ENCODE results near the gene MRPL21. TPM values are rescaled to one million over a fixed set of nuclear protein-coding genes. Genes with fewer than 3 reads are reported as not detected.

Gene MRPL21
- total RNA-seq, result 49.4 to 52.8 TPM (median 52.5 TPM) in 3 replicates

DNA sequence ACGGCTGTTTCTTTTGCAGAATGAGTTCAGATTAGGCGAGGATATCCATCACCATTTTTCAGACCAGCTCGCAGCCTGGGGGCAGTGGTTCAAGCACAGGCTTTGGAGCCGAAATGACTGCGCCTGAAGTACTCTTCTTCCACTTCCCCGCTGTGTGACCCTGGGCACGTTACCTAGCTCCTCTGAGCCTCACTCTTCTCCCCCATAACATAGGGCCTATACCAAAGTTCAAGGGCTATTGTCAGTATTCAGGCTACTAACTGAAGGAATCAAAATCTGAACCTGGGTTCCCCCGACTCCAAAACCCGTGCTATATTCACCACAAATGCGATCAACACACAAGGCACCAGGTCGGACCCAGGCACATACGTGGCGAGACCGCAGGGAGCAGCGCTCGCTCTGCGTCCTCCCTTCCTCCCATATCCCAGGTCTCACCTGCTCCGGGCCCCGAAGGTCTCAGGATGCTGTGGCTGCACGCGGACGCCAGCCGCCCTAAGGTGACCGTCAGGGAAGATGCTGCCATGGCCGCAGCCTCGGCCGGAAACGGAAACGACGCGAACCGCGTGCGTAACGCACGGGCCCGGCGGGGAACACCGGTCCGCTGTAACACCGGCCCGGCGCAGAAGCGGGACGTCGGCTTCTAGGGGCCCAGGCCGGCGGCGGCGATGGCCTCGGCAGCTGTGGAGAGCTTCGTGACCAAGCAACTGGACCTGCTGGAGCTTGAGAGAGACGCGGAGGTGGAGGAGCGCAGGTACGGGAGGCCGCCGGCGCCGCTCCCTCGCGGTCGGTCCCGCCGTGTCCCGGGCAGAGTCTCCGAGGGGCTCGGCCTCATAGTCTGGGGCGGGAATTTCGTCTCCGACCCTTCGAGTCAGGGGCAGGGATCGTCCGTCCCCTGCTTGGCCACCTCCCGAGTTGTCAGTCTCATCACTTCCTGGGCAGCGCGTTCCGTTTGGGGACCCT lies at the start of gene MRPL21, which contains the start of gene IGHMBP2:
TSS of gene MRPL21 (minus strand) at position 545 of the 960 bp plus-strand sequence. CDS start at position 523, 22 bp downstream.
TSS of gene IGHMBP2 (plus strand) at position 604 of the 960 bp plus-strand sequence. CDS start at position 666, 62 bp downstream.
- no peaks in the 10 kb centered on the region for H3K9me3 Mint-ChIP-seq
- peaks cover 18% of the 10 kb centered on the region for H3K36me3 Mint-ChIP-seq

DNA sequence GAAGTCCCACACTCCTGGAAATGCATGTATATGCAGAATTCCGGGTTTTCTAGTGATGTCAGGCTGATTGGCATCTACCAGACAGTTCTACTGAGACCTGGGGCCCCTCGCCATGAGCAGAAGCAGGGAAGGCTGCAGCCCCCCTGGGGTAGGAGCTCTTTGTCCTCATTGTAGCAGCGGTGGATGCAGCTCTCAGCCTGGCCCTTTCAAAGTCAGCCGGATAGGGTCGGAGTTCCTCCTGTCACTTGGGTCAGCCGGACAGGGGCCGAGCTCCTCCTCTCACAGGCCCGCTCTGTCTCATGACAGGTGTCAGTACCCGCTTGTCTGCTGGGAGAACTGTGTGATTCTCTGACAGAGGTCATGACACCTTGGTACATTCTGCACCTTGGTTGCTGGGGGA lies 47.1 kb upstream of the MRPL21 start:
- H3K27ac Mint-ChIP-seq, result no peak overlapping the region
- H3K36me3 Mint-ChIP-seq, result no peaks in the 10 kb centered on the region
- no peaks in the 10 kb centered on the region for H3K27me3 Mint-ChIP-seq (ENCODE audit: low read depth)
- TF ChIP-seq, protein P1, sequence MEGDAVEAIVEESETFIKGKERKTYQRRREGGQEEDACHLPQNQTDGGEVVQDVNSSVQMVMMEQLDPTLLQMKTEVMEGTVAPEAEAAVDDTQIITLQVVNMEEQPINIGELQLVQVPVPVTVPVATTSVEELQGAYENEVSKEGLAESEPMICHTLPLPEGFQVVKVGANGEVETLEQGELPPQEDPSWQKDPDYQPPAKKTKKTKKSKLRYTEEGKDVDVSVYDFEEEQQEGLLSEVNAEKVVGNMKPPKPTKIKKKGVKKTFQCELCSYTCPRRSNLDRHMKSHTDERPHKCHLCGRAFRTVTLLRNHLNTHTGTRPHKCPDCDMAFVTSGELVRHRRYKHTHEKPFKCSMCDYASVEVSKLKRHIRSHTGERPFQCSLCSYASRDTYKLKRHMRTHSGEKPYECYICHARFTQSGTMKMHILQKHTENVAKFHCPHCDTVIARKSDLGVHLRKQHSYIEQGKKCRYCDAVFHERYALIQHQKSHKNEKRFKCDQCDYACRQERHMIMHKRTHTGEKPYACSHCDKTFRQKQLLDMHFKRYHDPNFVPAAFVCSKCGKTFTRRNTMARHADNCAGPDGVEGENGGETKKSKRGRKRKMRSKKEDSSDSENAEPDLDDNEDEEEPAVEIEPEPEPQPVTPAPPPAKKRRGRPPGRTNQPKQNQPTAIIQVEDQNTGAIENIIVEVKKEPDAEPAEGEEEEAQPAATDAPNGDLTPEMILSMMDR (IDR thresholded peaks at IDR 0.05; ENCODE audit: unreplicated experiment), result no peak
- no peaks in the 10 kb centered on the region for H3K9me3 Mint-ChIP-seq
- H3K4me3 Mint-ChIP-seq, result no peak overlapping the region
- no peak for DNase-seq (ENCODE audit: low spot score in 2 of 2, unreplicated experiment in 2 of 2)
- peaks cover 15% of the 10 kb centered on the region for H3K4me1 Mint-ChIP-seq

More for the DNA sequence above, at the start of gene MRPL21, which contains the start of gene IGHMBP2:
- TF ChIP-seq, protein P1 (IDR thresholded peaks at IDR 0.05; ENCODE audit: unreplicated experiment), result no peak
- H3K4me1 Mint-ChIP-seq, result peaks cover 27% of the 10 kb centered on the region
- H3K27me3 Mint-ChIP-seq (ENCODE audit: low read depth), result no peaks in the 10 kb centered on the region
- peak within 1 kb of the TSS; percentile 93 for H3K4me3 Mint-ChIP-seq
- peak; percentile 75 to 84 for DNase-seq (ENCODE audit: low spot score in 2 of 2, unreplicated experiment in 2 of 2)
- H3K27ac Mint-ChIP-seq, result peak within 1 kb of the TSS; percentile 93

DNA sequence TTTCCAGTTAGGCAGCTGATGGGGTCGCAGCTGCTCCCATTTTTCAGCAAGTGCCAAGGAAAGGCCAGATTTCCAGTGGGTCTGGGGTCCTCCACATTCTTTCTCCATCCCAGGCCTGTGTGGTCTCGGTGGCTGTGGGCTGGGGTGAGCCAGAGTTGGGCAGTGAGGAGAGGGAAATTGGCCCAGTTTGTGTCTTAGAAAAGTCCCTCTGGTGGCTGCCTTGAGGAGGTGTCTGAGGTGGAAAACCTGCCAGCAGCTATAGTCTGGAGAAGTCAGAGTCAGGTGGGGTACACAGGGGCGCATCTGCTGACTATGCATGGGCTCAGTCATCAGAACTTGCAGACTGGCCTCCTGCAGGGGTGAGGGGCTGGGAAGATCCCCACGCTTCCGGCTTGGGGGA lies 46.6 kb upstream of the MRPL21 start:
- TF ChIP-seq, protein P1 (IDR thresholded peaks at IDR 0.05; ENCODE audit: unreplicated experiment), result peak; percentile 37
- Mint-ChIP-seq H3K9me3 (no peaks in the 10 kb centered on the region), H3K27me3 (ENCODE audit: low read depth) (no peaks in the 10 kb centered on the region), H3K4me3 (no peak overlapping the region), H3K27ac (no peak overlapping the region), H3K36me3 (no peaks in the 10 kb centered on the region), H3K4me1 (peaks cover 16% of the 10 kb centered on the region)
- DNase-seq (ENCODE audit: low spot score in 2 of 2, unreplicated experiment in 2 of 2), result no peak

DNA sequence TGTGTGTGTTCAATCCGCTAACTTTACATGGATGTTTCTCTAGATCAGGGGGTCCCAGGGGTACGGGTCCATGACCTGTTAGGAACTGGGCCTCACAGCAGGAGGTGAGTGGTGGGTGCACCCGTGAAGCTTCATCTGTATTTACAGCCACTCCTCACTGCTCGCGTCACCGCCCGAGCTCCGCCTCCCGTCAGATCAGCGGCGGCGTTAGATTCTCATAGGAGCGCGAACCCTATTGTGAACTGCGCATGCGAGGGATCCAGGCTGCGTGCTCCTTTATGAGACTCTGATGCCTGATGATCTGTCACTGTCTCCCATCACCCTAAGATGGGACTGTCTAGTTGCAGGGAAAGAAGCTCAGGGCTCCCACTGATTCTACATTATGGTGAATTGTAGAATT lies 45.3 kb upstream of the MRPL21 start:
- Mint-ChIP-seq H3K4me1 (peaks cover 14% of the 10 kb centered on the region), H3K27ac (peak overlapping the region; percentile 31), H3K27me3 (ENCODE audit: low read depth) (no peaks in the 10 kb centered on the region), H3K36me3 (no peaks in the 10 kb centered on the region), H3K9me3 (no peaks in the 10 kb centered on the region), H3K4me3 (no peak overlapping the region)
- no peak for DNase-seq (ENCODE audit: low spot score in 2 of 2, unreplicated experiment in 2 of 2)
- TF ChIP-seq, protein P1 (IDR thresholded peaks at IDR 0.05; ENCODE audit: unreplicated experiment), result no peak

DNA sequence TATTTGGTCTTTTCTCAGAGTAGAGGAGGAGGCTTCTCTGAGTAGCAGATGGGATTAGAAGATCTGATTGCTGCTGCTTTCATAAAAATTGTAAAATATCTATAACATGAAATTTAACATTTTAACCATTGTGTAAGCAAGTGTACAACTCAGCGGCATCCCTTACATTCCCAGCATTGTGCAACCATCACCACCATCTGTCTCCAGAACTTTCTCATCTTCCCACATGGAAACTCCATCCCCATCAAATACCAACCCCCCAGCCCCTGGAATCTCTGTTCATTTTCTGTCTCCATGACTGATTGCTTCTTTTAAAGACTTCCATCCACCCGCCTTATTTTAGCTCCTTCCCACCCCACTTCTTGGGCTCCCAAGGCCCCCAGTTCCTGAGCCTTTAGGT lies 44.9 kb upstream of the MRPL21 start:
- Mint-ChIP-seq H3K4me3 (no peak overlapping the region), H3K27me3 (ENCODE audit: low read depth) (no peaks in the 10 kb centered on the region), H3K9me3 (no peaks in the 10 kb centered on the region), H3K4me1 (peaks cover 14% of the 10 kb centered on the region), H3K36me3 (no peaks in the 10 kb centered on the region), H3K27ac (peak overlapping the region; percentile 31)
- DNase-seq (ENCODE audit: low spot score in 2 of 2, unreplicated experiment in 2 of 2), result no peak
- TF ChIP-seq, protein P1 (IDR thresholded peaks at IDR 0.05; ENCODE audit: unreplicated experiment), result no peak

Measured in mesothelial cell of epicardium (in vitro differentiated cells).